Memory B cell (primary cell): Measurements from ENCODE around the gene MUC6.

Source experiments
- ATAC-seq: fragments of 150-1000 bp; cut with Tn5 transposase; 2 replicates; pipeline ENCODE4 v1.10.0; 2021; ENCODE audit warnings: low read depth, mild to moderate bottlenecking, moderate library complexity
- DNase-seq, 2 donors: peaks; one replicate each; pipeline ENCODE4 v3.0.0; 2022; ENCODE audit warnings: low spot score in 2 of 2
- H3K27ac Mint-ChIP-seq: one replicate; pipeline ENCODE4 v1.8.0; 2022; ENCODE audit warnings: mild to moderate bottlenecking, moderate library complexity, mixed read lengths
- H3K27me3 Mint-ChIP-seq: one replicate; pipeline ENCODE4 v1.8.0; 2022; ENCODE audit warnings: mixed read lengths
- H3K36me3 Mint-ChIP-seq: one replicate; pipeline ENCODE4 v1.8.0; 2022; ENCODE audit warnings: mild to moderate bottlenecking, mixed read lengths
- H3K4me1 Mint-ChIP-seq: one replicate; pipeline ENCODE4 v1.8.0; 2022; ENCODE audit warnings: mixed read lengths
- H3K4me3 Mint-ChIP-seq: one replicate; pipeline ENCODE4 v1.8.0; 2022; ENCODE audit warnings: mild to moderate bottlenecking, moderate library complexity, mixed read lengths
- H3K9me3 Mint-ChIP-seq: one replicate; pipeline ENCODE4 v1.8.0; 2022; ENCODE audit warnings: mixed read lengths

The MUC6 gene

GRCh38 chr11:1076061-1076665 lies 39.6 kb upstream of the MUC6 start:
- no peaks in the 10 kb centered on the region for H3K36me3 Mint-ChIP-seq
- no peak overlapping the region for H3K27ac Mint-ChIP-seq
- peaks cover 8% of the 10 kb centered on the region for H3K27me3 Mint-ChIP-seq
- DNase-seq, result no peak
- H3K9me3 Mint-ChIP-seq, result no peaks in the 10 kb centered on the region
- no peaks in the 10 kb centered on the region for H3K4me1 Mint-ChIP-seq
- no peak for ATAC-seq
- no peak overlapping the region for H3K4me3 Mint-ChIP-seq

- Mint-ChIP-seq H3K4me1 (no peaks in the 10 kb centered on the region), H3K27me3 (peaks cover 10% of the 10 kb centered on the region), H3K27ac (no peak overlapping the region), H3K4me3 (no peak overlapping the region), H3K36me3 (no peaks in the 10 kb centered on the region), H3K9me3 (no peaks in the 10 kb centered on the region)
- DNase-seq (no peak), ATAC-seq (no peak)
Observed at GRCh38 chr11:1075341-1075911, 38.9 kb upstream of the MUC6 start.

GRCh38 chr11:1074244-1075221 lies 38.0 kb upstream of the MUC6 start, which contains the start of gene MUC2:
MUC2 (plus strand) TSS chr11:1074874.
- Mint-ChIP-seq H3K4me1 (peaks cover 2% of the 10 kb centered on the region), H3K9me3 (peaks cover 2% of the 10 kb centered on the region), H3K4me3 (no peak within 1 kb of the TSS), H3K27ac (no peak within 1 kb of the TSS), H3K27me3 (peaks cover 17% of the 10 kb centered on the region), H3K36me3 (no peaks in the 10 kb centered on the region)
- ATAC-seq (no peak), DNase-seq (no peak)

- DNase-seq (no peak), ATAC-seq (no peak)
- Mint-ChIP-seq H3K9me3 (peaks cover 2% of the 10 kb centered on the region), H3K27ac (no peak overlapping the region), H3K36me3 (no peaks in the 10 kb centered on the region), H3K4me3 (no peak overlapping the region), H3K4me1 (peaks cover 2% of the 10 kb centered on the region), H3K27me3 (peaks cover 17% of the 10 kb centered on the region)
Observed at GRCh38 chr11:1073851-1074243, 37.3 kb upstream of the MUC6 start.

GRCh38 chr11:1073261-1073724 lies 36.8 kb upstream of the MUC6 start:
- Mint-ChIP-seq H3K4me1 (peaks cover 2% of the 10 kb centered on the region), H3K9me3 (peaks cover 2% of the 10 kb centered on the region), H3K27me3 (peaks cover 17% of the 10 kb centered on the region), H3K36me3 (no peaks in the 10 kb centered on the region), H3K27ac (no peak overlapping the region), H3K4me3 (no peak overlapping the region)
- ATAC-seq (no peak), DNase-seq (no peak)

- Mint-ChIP-seq H3K4me3 (no peak overlapping the region), H3K36me3 (no peaks in the 10 kb centered on the region), H3K9me3 (peaks cover 2% of the 10 kb centered on the region), H3K4me1 (peaks cover 2% of the 10 kb centered on the region), H3K27ac (no peak overlapping the region), H3K27me3 (peaks cover 19% of the 10 kb centered on the region)
- DNase-seq (no peak), ATAC-seq (no peak)
Observed at GRCh38 chr11:1072821-1073231, 36.3 kb upstream of the MUC6 start.

GRCh38 chr11:1072116-1072820 lies 35.8 kb upstream of the MUC6 start:
- Mint-ChIP-seq H3K4me1 (peaks cover 2% of the 10 kb centered on the region), H3K36me3 (no peaks in the 10 kb centered on the region), H3K27me3 (peaks cover 19% of the 10 kb centered on the region), H3K27ac (no peak overlapping the region), H3K9me3 (peaks cover 2% of the 10 kb centered on the region), H3K4me3 (no peak overlapping the region)
- no peak for DNase-seq
- ATAC-seq, result no peak

GRCh38 chr11:1071571-1072115 lies 35.1 kb upstream of the MUC6 start:
- DNase-seq, result no peak
- H3K4me3 Mint-ChIP-seq, result no peak overlapping the region
- no peak for ATAC-seq
- no peaks in the 10 kb centered on the region for H3K36me3 Mint-ChIP-seq
- H3K27ac Mint-ChIP-seq, result no peak overlapping the region
- peaks cover 2% of the 10 kb centered on the region for H3K4me1 Mint-ChIP-seq
- peaks cover 2% of the 10 kb centered on the region for H3K9me3 Mint-ChIP-seq
- peaks cover 19% of the 10 kb centered on the region for H3K27me3 Mint-ChIP-seq

GRCh38 chr11:1070594-1071462 lies 34.3 kb upstream of the MUC6 start:
- Mint-ChIP-seq H3K27me3 (peaks cover 19% of the 10 kb centered on the region), H3K4me3 (no peak overlapping the region), H3K36me3 (no peaks in the 10 kb centered on the region), H3K9me3 (peaks cover 2% of the 10 kb centered on the region), H3K4me1 (peaks cover 2% of the 10 kb centered on the region), H3K27ac (no peak overlapping the region)
- DNase-seq (no peak), ATAC-seq (no peak)

GRCh38 chr11:1069740-1070139 lies 33.2 kb upstream of the MUC6 start:
- no peak overlapping the region for H3K4me3 Mint-ChIP-seq
- peaks cover 17% of the 10 kb centered on the region for H3K27me3 Mint-ChIP-seq
- DNase-seq, result no peak
- H3K36me3 Mint-ChIP-seq, result no peaks in the 10 kb centered on the region
- H3K27ac Mint-ChIP-seq, result no peak overlapping the region
- H3K4me1 Mint-ChIP-seq, result peaks cover 2% of the 10 kb centered on the region
- peaks cover 2% of the 10 kb centered on the region for H3K9me3 Mint-ChIP-seq
- no peak for ATAC-seq

- DNase-seq, result no peak
Observed at GRCh38 chr11:1067812-1068496, 31.4 kb upstream of the MUC6 start.

GRCh38 chr11:1064167-1064566 lies 27.6 kb upstream of the MUC6 start:
- ATAC-seq (no peak), DNase-seq (no peak)
- no peak overlapping the region for H3K4me3 Mint-ChIP-seq
- H3K27me3 Mint-ChIP-seq, result peaks cover 13% of the 10 kb centered on the region
- no peak overlapping the region for H3K27ac Mint-ChIP-seq
- peaks cover 3% of the 10 kb centered on the region for H3K4me1 Mint-ChIP-seq
- H3K9me3 Mint-ChIP-seq, result peaks cover 6% of the 10 kb centered on the region
- peaks cover 6% of the 10 kb centered on the region for H3K36me3 Mint-ChIP-seq

More at GRCh38 chr11:1067812-1068496, 31.4 kb upstream of the MUC6 start:
- Mint-ChIP-seq H3K27ac (no peak overlapping the region), H3K4me1 (peaks cover 5% of the 10 kb centered on the region), H3K27me3 (peaks cover 19% of the 10 kb centered on the region), H3K36me3 (no peaks in the 10 kb centered on the region), H3K9me3 (peaks cover 2% of the 10 kb centered on the region), H3K4me3 (no peak overlapping the region)
- no peak for ATAC-seq
